CD8-positive, alpha-beta memory T cell (primary cell): ENCODE data around the gene MACROH2A1. TPM values are rescaled to one million over a fixed set of nuclear protein-coding genes. Genes with fewer than 3 reads are reported as not detected.

Experiments
- CTCF ChIA-PET: fragments of 350-600 bp; sonication (Branson Sonifier 250); formaldehyde crosslinking; loops from one replicate; lab custom pipeline; 2021; ENCODE audit warnings: antibody characterized with exemption; lab: Charles Lee
- POLR2A ChIA-PET: fragments of 350-600 bp; sonication (Branson Sonifier 250); formaldehyde crosslinking; loops from one replicate; lab custom pipeline; 2021; ENCODE audit warnings: antibody characterized with exemption; lab: Charles Lee
- DNase-seq, 5 donors: peaks; one replicate each; pipeline versions ENCODE4 v3.0.0 to v3.0.0-alpha.2; 2020 to 2022; ENCODE audit warnings: mixed read lengths in 1 of 5
- H3K27ac ChIP-seq: one replicate; pipeline ENCODE4 v1.7.0; 2013; ENCODE audit warnings: low read depth, mild to moderate bottlenecking, low read length, moderate library complexity
- H3K27me3 ChIP-seq: 2 replicates; pipeline ENCODE4 v1.7.0; 2013; ENCODE audit warnings: low read length, mild to moderate bottlenecking; ENCODE audit not compliant: insufficient read depth, poor library complexity, severe bottlenecking
- H3K36me3 ChIP-seq: 2 replicates; pipeline ENCODE4 v1.7.0; 2013; ENCODE audit warnings: mild to moderate bottlenecking, low read length, moderate library complexity; ENCODE audit not compliant: insufficient read depth
- H3K4me1 ChIP-seq: 2 replicates; pipeline ENCODE4 v1.7.0; 2013; ENCODE audit warnings: mild to moderate bottlenecking, low read length, moderate library complexity; ENCODE audit not compliant: insufficient read depth
- H3K4me3 ChIP-seq: 2 replicates; pipeline ENCODE4 v1.7.0; 2013; ENCODE audit warnings: mild to moderate bottlenecking, low read length
- H3K9me3 ChIP-seq: 2 replicates; pipeline ENCODE4 v1.7.0; 2013; ENCODE audit warnings: mild to moderate bottlenecking, low read length
- H3K27ac Mint-ChIP-seq, 8 donors: one replicate each; pipeline ENCODE4 v1.8.0; 2020 to 2021; ENCODE audit warnings: mixed read lengths in 8 of 8, mild to moderate bottlenecking in 6 of 8, inconsistent platforms in 3 of 8, moderate library complexity in 3 of 8
- H3K27me3 Mint-ChIP-seq, 2 donors: one replicate each; pipeline ENCODE4 v1.8.0; 2020 to 2021; ENCODE audit warnings: mixed read lengths in 2 of 2, mild to moderate bottlenecking in 1 of 2, moderate library complexity in 1 of 2
- H3K36me3 Mint-ChIP-seq, 3 donors: one replicate each; pipeline ENCODE4 v1.8.0; 2020 to 2021; ENCODE audit warnings: mixed read lengths in 3 of 3, inconsistent platforms in 1 of 3, mild to moderate bottlenecking in 1 of 3
- H3K4me1 Mint-ChIP-seq, 3 donors: one replicate each; pipeline ENCODE4 v1.8.0; 2020 to 2021; ENCODE audit warnings: mixed read lengths in 3 of 3, inconsistent platforms in 1 of 3, mild to moderate bottlenecking in 1 of 3
- H3K4me3 Mint-ChIP-seq, 7 donors: one replicate each; pipeline ENCODE4 v1.8.0; 2020 to 2021; ENCODE audit warnings: mixed read lengths in 7 of 7, mild to moderate bottlenecking in 6 of 7, moderate library complexity in 4 of 7, inconsistent platforms in 2 of 7
- H3K9me3 Mint-ChIP-seq, 5 donors: one replicate each; pipeline ENCODE4 v1.8.0; 2020 to 2022; ENCODE audit warnings: mixed read lengths in 5 of 5, mild to moderate bottlenecking in 3 of 5, moderate library complexity in 2 of 5, inconsistent platforms in 1 of 5
- polyA plus RNA-seq: library from polyadenylated mRNA; unstranded; fragments of 300-500 nt; fragmentation: Illumina TruSeq; gene quantifications from one replicate; pipeline ENCODE4 v1.2.3, GENCODE V29; 2021
- total RNA-seq, 2 experiments: library from RNA; stranded (reverse); gene quantifications; one replicate each; pipeline ENCODE4 v1.2.3, GENCODE V29; 2021

Gene MACROH2A1
- total and polyA plus RNA-seq, 3 experiments from 2014 or later = 112 to 202 (median 199) TPM

DNA sequence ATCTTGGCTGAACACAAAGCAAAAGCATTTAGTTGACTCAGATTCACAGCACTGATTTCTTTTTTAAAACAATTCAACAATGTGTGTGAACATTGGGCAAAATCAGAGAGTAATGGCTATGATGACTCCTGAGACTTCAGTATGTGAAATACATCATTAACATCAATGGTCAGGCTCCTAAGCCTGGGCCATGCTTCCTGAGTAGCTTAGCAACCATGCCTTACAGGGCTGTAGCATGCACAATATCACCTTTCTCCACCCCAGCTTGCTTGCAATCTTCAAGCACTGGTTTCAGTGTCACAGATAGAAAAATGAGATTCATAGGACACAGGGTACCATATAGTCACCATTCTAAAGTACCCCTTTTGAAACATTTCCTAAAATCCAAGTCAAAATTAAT lies 41.3 kb downstream of the MACROH2A1 start:
- no peak overlapping the region for H3K4me3 Mint-ChIP-seq
- no peak overlapping the region for H3K27ac Mint-ChIP-seq
- Histone ChIP-seq H3K27ac (no peak overlapping the region), H3K9me3 (no peaks in the 10 kb centered on the region), H3K4me1 (no peaks in the 10 kb centered on the region), H3K4me3 (no peak overlapping the region), H3K27me3 (no peaks in the 10 kb centered on the region), H3K36me3 (peaks cover 15% of the 10 kb centered on the region)
- POLR2A ChIA-PET = no interaction called here
- no peak for DNase-seq
- H3K9me3 Mint-ChIP-seq = no peaks in the 10 kb centered on the region
- no peaks in the 10 kb centered on the region for H3K27me3 Mint-ChIP-seq
- peaks cover 4 to 90% (median 23%) of the 10 kb centered on the region in 3 donors for H3K36me3 Mint-ChIP-seq
- CTCF ChIA-PET = no interaction called here
- H3K4me1 Mint-ChIP-seq = peaks cover 4 to 6% (median 5%) of the 10 kb centered on the region in 3 donors

DNA sequence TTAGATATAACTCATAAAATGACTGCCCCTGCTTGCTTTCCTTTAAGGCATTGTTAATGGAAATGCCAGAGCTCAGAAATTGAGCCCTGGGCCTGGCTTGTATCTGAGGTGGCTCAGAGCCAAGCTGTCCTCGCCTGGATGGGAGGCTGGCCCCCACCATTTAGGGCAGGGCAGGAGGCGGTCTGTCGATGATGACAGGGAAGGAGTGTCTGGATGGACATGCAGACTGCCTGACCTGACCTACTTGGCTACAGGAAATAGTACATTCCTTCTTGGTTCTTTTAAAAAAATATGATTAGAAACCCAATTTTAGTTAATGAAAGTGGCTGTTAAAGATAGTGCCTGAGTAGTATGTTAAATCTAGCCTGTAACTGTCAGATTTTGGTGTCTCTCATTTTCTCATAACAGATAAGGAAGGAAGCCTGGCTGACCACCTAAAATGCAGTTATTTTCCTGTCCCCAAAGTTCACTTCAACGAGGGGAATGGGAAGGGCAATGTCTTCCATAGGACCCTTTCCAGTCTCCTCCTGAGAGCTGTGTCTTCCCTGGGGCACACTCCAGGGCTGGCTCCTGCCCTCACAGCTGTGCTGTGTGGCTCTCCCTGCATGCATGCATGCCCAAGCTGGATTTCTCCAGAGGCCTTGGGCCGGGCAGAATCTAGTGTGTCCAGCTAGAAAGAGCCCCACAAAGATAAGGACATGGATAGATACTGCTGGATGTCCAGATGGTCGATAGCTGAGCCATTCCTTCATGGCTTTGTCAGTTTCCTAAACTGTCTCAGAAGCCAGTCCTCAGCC lies 42.3 kb downstream of the MACROH2A1 start:
- Histone ChIP-seq H3K36me3 (peaks cover 15% of the 10 kb centered on the region), H3K4me3 (no peak overlapping the region), H3K9me3 (no peaks in the 10 kb centered on the region), H3K4me1 (no peaks in the 10 kb centered on the region), H3K27ac (no peak overlapping the region), H3K27me3 (no peaks in the 10 kb centered on the region)
- Mint-ChIP-seq H3K4me1 (peaks cover 4 to 6% (median 5%) of the 10 kb centered on the region in 3 donors), H3K36me3 (peaks cover 4 to 92% (median 29%) of the 10 kb centered on the region in 3 donors), H3K27ac (peak overlapping the region in 1 of 8 donors; percentile 76), H3K9me3 (no peaks in the 10 kb centered on the region), H3K27me3 (no peaks in the 10 kb centered on the region), H3K4me3 (no peak overlapping the region)
- ChIA-PET CTCF (no interaction called here), POLR2A (no interaction called here)
- no peak for DNase-seq

DNA sequence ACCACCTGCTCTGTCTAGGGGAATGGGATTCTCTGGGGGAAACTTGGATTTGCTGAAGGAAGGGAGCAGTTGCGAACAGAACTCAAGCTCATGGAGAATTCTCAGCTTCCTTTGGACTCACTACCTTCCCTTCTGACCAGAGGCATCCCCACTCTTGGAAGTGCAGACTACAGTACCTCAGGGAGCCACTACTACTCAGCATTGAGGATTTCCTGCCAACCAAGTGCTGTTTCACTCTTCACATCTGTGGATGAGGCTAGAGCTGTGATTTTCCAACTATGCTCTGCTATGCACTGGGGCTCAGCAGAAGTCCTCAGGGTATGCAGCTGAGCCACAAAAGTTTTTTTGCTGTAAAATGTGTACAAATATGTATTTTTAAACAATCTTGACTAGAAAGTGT lies 43.9 kb downstream of the MACROH2A1 start:
- H3K9me3 ChIP-seq = no peaks in the 10 kb centered on the region
- no peak overlapping the region for H3K4me3 ChIP-seq
- ChIA-PET CTCF (no interaction called here), POLR2A (no interaction called here)
- Mint-ChIP-seq H3K27ac (peak overlapping the region in 2 of 8 donors; percentile 43 to 66), H3K36me3 (peaks cover 4 to 91% (median 29%) of the 10 kb centered on the region in 3 donors), H3K27me3 (no peaks in the 10 kb centered on the region), H3K4me1 (peaks cover 0 to 4% (median 4%) of the 10 kb centered on the region in 3 donors), H3K4me3 (no peak overlapping the region), H3K9me3 (no peaks in the 10 kb centered on the region)
- H3K4me1 ChIP-seq = no peaks in the 10 kb centered on the region
- no peak overlapping the region for H3K27ac ChIP-seq
- no peak for DNase-seq
- no peaks in the 10 kb centered on the region for H3K27me3 ChIP-seq
- H3K36me3 ChIP-seq = peaks cover 21% of the 10 kb centered on the region

DNA sequence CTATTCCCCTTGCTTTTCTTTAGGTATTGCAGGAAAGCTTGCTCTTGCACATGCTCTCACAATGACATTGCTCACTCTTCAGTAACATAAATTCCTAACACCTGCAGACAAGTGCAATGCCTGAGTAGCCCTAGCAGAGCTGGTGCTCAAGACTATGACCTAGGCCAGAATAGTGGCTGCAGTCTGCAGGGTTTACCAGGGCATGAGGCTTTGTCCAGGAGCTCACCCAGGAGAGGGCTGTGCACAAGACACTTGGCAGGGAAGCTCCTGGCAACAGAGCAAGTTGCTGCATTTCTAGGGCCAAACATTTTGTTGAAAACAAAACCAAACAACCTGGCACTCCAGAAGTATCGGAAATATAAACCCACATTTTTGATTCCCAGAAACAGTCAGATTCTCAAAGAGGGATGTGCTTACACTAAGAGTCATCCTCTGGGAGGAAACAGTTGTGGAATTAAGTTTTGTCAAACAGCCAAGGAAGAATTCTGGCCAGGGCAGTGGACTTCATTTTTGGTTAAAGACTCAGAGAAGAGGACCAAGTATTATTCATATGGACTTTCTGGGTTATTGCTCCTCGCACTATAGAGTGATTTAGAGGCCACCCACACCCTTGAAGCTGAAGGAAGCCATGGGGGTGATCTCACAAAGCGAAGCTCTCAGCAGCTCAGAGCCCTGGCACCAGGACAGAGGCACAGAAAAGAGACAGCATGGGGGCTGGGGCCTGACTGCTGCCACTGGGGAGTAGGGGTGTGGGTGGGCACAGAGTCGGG lies 44.9 kb downstream of the MACROH2A1 start:
- Mint-ChIP-seq H3K36me3 (peaks cover 4 to 92% (median 27%) of the 10 kb centered on the region in 3 donors), H3K9me3 (no peaks in the 10 kb centered on the region), H3K27me3 (no peaks in the 10 kb centered on the region), H3K4me3 (no peak overlapping the region), H3K27ac (peak overlapping the region in 3 of 8 donors; percentile 12 to 74 (median 61)), H3K4me1 (peaks cover 0 to 4% (median 4%) of the 10 kb centered on the region in 3 donors)
- Histone ChIP-seq H3K27ac (no peak overlapping the region), H3K4me1 (no peaks in the 10 kb centered on the region), H3K27me3 (no peaks in the 10 kb centered on the region), H3K36me3 (peaks cover 21% of the 10 kb centered on the region), H3K4me3 (no peak overlapping the region), H3K9me3 (no peaks in the 10 kb centered on the region)
- ChIA-PET POLR2A (no interaction called here), CTCF (no interaction called here)
- DNase-seq = no peak

DNA sequence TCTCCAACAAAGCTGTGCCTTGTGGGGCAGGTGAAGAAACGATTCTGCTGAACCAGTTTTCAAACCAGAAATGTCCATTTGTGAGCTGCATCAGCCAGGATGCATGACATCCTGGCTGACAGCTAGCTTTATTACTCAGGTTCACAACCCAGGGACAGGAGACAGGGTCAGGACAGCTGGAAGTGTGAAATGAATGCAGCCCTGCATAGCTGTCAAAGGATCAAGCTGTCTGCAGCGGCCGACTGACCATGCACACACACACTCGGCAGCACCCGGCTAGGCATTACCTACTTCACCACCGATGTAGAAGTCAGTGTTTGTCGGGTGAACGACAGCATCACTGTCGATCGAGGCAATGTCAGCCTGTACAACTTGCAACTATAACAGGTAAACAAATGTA lies 48.5 kb downstream of the MACROH2A1 start:
- Histone ChIP-seq H3K27ac (no peak overlapping the region), H3K4me3 (no peak overlapping the region), H3K4me1 (no peaks in the 10 kb centered on the region), H3K9me3 (no peaks in the 10 kb centered on the region), H3K27me3 (no peaks in the 10 kb centered on the region), H3K36me3 (peaks cover 26% of the 10 kb centered on the region)
- DNase-seq = no peak
- Mint-ChIP-seq H3K9me3 (no peaks in the 10 kb centered on the region), H3K27ac (peak overlapping the region in 2 of 8 donors; percentile 17 to 42), H3K36me3 (peaks cover 3 to 84% (median 18%) of the 10 kb centered on the region in 3 donors), H3K4me3 (no peak overlapping the region), H3K4me1 (peaks cover 0 to 4% (median 3%) of the 10 kb centered on the region in 3 donors), H3K27me3 (no peaks in the 10 kb centered on the region)
- POLR2A ChIA-PET = no interaction called here
- CTCF ChIA-PET = no interaction called here

DNA sequence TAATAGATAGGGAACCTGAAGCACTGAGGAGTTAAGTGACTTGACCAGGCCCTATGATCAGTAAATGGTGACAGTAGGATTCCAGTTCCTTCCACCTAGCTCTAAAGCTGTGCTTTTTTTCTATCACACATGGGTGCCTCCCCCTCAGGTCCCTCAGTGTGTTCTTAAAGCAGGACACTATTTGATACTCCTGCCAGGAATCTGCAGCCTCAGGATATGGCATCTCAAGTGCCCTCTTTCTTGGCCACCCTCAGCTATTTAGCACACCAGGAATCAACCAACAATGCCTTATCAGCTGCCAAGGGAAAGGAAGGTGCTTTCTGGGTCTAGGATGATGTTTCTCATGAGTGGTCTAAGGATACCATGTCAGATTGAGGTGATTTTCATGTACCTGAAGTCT lies 49.1 kb downstream of the MACROH2A1 start:
- Histone ChIP-seq H3K4me1 (no peaks in the 10 kb centered on the region), H3K36me3 (peaks cover 27% of the 10 kb centered on the region), H3K9me3 (no peaks in the 10 kb centered on the region), H3K27me3 (no peaks in the 10 kb centered on the region), H3K27ac (no peak overlapping the region), H3K4me3 (no peak overlapping the region)
- DNase-seq = no peak
- Mint-ChIP-seq H3K36me3 (peaks cover 0 to 84% (median 16%) of the 10 kb centered on the region in 3 donors), H3K9me3 (no peaks in the 10 kb centered on the region), H3K4me3 (no peak overlapping the region), H3K27me3 (no peaks in the 10 kb centered on the region), H3K4me1 (peaks cover 0 to 4% (median 0%) of the 10 kb centered on the region in 3 donors), H3K27ac (peak overlapping the region in 1 of 8 donors; percentile 42)
- ChIA-PET CTCF (interaction anchor here (0.5 kb wide), 1 partner anchor 174 kb away, joined by 3 read pairs; no protein-coding TSS in a partner anchor), POLR2A (no interaction called here)

DNA sequence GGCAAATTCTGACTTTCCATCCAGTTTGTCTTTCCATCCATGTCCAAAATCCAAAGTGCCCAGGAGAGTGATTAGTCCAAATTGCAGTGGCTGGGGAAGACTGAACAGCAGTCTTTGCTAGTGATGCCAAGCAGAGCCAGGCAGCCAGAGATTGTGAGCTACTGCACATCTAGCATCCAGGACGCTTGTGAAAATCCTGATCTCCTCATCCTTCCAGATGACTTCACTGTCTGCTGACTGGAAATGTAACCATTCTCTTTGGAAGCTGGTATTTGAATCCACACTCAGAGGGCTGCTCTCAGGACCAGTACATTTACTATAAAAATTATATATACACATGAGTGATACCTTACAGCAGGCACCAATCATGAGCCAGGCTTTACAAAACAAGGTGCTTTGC lies 49.6 kb downstream of the MACROH2A1 start:
- Mint-ChIP-seq H3K4me3 (no peak overlapping the region), H3K9me3 (no peaks in the 10 kb centered on the region), H3K27me3 (no peaks in the 10 kb centered on the region), H3K27ac (peak overlapping the region in 4 of 8 donors; percentile 11 to 50 (median 34)), H3K36me3 (peaks cover 0 to 84% (median 16%) of the 10 kb centered on the region in 3 donors), H3K4me1 (peaks cover 0 to 4% (median 0%) of the 10 kb centered on the region in 3 donors)
- Histone ChIP-seq H3K27me3 (no peaks in the 10 kb centered on the region), H3K9me3 (no peaks in the 10 kb centered on the region), H3K4me1 (no peaks in the 10 kb centered on the region), H3K4me3 (no peak overlapping the region), H3K27ac (no peak overlapping the region), H3K36me3 (peaks cover 28% of the 10 kb centered on the region)
- DNase-seq = no peak
- ChIA-PET CTCF (interaction anchor here (0.5 kb wide), 1 partner anchor 174 kb away, joined by 3 read pairs; no protein-coding TSS in a partner anchor), POLR2A (no interaction called here)

DNA sequence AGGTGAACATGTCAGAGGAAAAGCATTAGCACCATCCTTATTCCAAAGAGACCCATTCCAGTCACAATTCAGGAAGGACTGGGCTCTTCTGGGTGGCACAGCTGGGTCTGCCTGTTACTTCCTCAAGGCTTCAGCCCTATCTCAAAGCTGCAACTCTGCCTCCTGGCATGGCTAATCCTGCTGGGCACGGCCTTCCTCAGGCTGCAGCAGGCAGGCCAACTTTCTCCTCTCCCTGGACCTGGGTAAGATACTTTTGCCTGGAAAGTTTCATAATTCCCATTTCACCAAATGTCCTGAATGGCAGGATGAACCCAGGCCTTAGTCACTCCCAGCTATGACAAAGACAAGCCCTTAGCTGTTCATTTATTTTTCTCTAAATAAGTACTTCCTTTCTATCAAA lies 50.1 kb downstream of the MACROH2A1 start:
- Mint-ChIP-seq H3K27ac (no peak overlapping the region), H3K36me3 (peaks cover 5 to 84% (median 20%) of the 10 kb centered on the region in 3 donors), H3K9me3 (no peaks in the 10 kb centered on the region), H3K4me1 (peaks cover 0 to 4% (median 0%) of the 10 kb centered on the region in 3 donors), H3K4me3 (no peak overlapping the region), H3K27me3 (no peaks in the 10 kb centered on the region)
- no peaks in the 10 kb centered on the region for H3K4me1 ChIP-seq
- CTCF ChIA-PET = no interaction called here
- no peaks in the 10 kb centered on the region for H3K9me3 ChIP-seq
- H3K4me3 ChIP-seq = no peak overlapping the region
- DNase-seq = no peak
- peaks cover 32% of the 10 kb centered on the region for H3K36me3 ChIP-seq
- H3K27ac ChIP-seq = no peak overlapping the region
- no peaks in the 10 kb centered on the region for H3K27me3 ChIP-seq
- POLR2A ChIA-PET = no interaction called here
